PC-9 (cell line): ENCODE results near the gene FRRS1.

Experiments
- CTCF ChIP-seq: fragments of 200-600 bp; sonication (generic); conservative IDR thresholded peaks from 2 replicates; pipeline ENCODE4 v1.6.1; 2017; ENCODE audit warnings: mixed run types, antibody characterized with exemption, mild to moderate bottlenecking, moderate library complexity
- EZH2 ChIP-seq: fragments of 200-600 bp; sonication (generic); IDR thresholded peaks from 2 replicates; pipeline ENCODE4 v1.8.0; 2017; ENCODE audit warnings: antibody characterized with exemption, low read depth

GRCh38 chr1:99674115-99675064 is 92.0 kb downstream of the FRRS1 start:
- TF ChIP-seq CTCF: no peak
- no peak for TF ChIP-seq EZH2
